SK-N-SH (cell line): ENCODE measurements around the gene EDEM3. TPM values are rescaled to one million over a fixed set of nuclear protein-coding genes. Genes with fewer than 3 reads are reported as not detected.

Source experiments
- CTCF ChIA-PET: fragments of 300-600, 350-600 bp; formaldehyde crosslinking; extraction: SDS; loops from one replicate; lab custom pipeline; 2021; lab: Yijun Ruan, JAX
- POLR2A ChIA-PET: fragments of 350-600 bp; sonication (Branson Sonifier 250); formaldehyde crosslinking; extraction: SDS; loops from one replicate; lab custom pipeline; 2020; ENCODE audit warnings: antibody characterized with exemption, inconsistent platforms; lab: Yijun Ruan, JAX
- DNase-seq: peaks from one replicate; pipeline ENCODE4 v3.0.0; 2012
- H2AFZ ChIP-seq: fragments of 200-600 bp; sonication (generic); 2 replicates; pipeline ENCODE4 v1.8.1; 2016; ENCODE audit warnings: antibody characterized with exemption, mild to moderate bottlenecking, low read depth
- H3F3A ChIP-seq: fragments of 200-600 bp; sonication (generic); replicated peaks from 2 replicates; pipeline ENCODE3; 2016; ENCODE audit warnings: antibody characterized with exemption, mild to moderate bottlenecking; ENCODE audit not compliant: insufficient read depth
- H3K27ac ChIP-seq, 2 experiments: fragments of 200-500 bp in 1 of 2; fragments of 200-600 bp in 1 of 2; sonication (Bioruptor generic) in 1 of 2; sonication (generic), shearing (Covaris generic) in 1 of 2; 2 replicates each; pipeline versions ENCODE4 v1.5.1 to v1.6.1; 2014 to 2016; ENCODE audit warnings: low read depth in 2 of 2, inconsistent platforms in 1 of 2, low read length in 1 of 2, mild to moderate bottlenecking in 1 of 2, mixed read lengths in 1 of 2
- H3K27me3 ChIP-seq: fragments of 200-600 bp; sonication (generic), shearing (Covaris generic); 2 replicates; pipeline ENCODE4 v1.6.1; 2016; ENCODE audit warnings: mixed run types; ENCODE audit not compliant: insufficient read depth
- H3K36me3 ChIP-seq, 2 experiments: fragments of 200-500 bp in 1 of 2; fragments of 200-600 bp in 1 of 2; sonication (Bioruptor generic) in 1 of 2; sonication (generic) in 1 of 2; replicated peaks in 1 of 2; 2 replicates each; pipeline versions ENCODE3 to v1.5.1; 2014 to 2016; ENCODE audit warnings: low read length in 1 of 2, mild to moderate bottlenecking in 1 of 2; ENCODE audit not compliant: insufficient read depth in 2 of 2, control insufficient read depth in 1 of 2
- H3K4me1 ChIP-seq, 2 experiments: fragments of 200-500 bp in 1 of 2; fragments of 200-600 bp in 1 of 2; sonication (Bioruptor generic) in 1 of 2; sonication (generic), shearing (Covaris generic) in 1 of 2; 2 replicates each; pipeline versions ENCODE4 v1.5.1 to v1.6.1; 2014 to 2016; ENCODE audit warnings: low read depth in 1 of 2, low read length in 1 of 2, mixed run types in 1 of 2; ENCODE audit not compliant: insufficient read depth in 2 of 2, control insufficient read depth in 1 of 2
- H3K4me2 ChIP-seq: fragments of 200-600 bp; sonication (generic), shearing (Covaris generic); 2 replicates; pipeline ENCODE4 v1.6.1; 2017; ENCODE audit warnings: mixed run types
- H3K4me3 ChIP-seq, 2 experiments: fragments of 200-500 bp in 1 of 2; fragments of 200-600 bp in 1 of 2; sonication (Bioruptor generic) in 1 of 2; sonication (generic), shearing (Covaris generic) in 1 of 2; 2 replicates each; pipeline versions ENCODE4 v1.5.1 to v1.8.1; 2014 to 2016; ENCODE audit warnings: low read depth in 2 of 2, inconsistent platforms in 1 of 2, low read length in 1 of 2, mild to moderate bottlenecking in 1 of 2, mixed read lengths in 1 of 2, moderate library complexity in 1 of 2
- H3K79me2 ChIP-seq: fragments of 200-600 bp; sonication (generic); 2 replicates; pipeline ENCODE4 v1.8.1; 2017; ENCODE audit warnings: mild to moderate bottlenecking; ENCODE audit not compliant: insufficient read depth
- H3K9ac ChIP-seq: fragments of 200-600 bp; sonication (generic); 2 replicates; pipeline ENCODE4 v1.6.1; 2017; ENCODE audit warnings: mixed run types
- H3K9me2 ChIP-seq: fragments of 200-600 bp; sonication (generic); 2 replicates; pipeline ENCODE4 v1.6.1; 2017; ENCODE audit warnings: mixed run types
- H3K9me3 ChIP-seq: fragments of 200-600 bp; sonication (generic); 2 replicates; pipeline ENCODE4 v1.6.1; 2017; ENCODE audit warnings: mixed run types, mild to moderate bottlenecking, moderate library complexity
- H4K20me1 ChIP-seq: fragments of 200-600 bp; sonication (generic); 2 replicates; pipeline ENCODE4 v1.6.1; 2017; ENCODE audit warnings: mild to moderate bottlenecking, mixed run types; ENCODE audit not compliant: insufficient read depth
- CHD2 ChIP-seq: fragments of 150-350 bp; IDR thresholded peaks from 2 replicates; pipeline ENCODE4 v1.6.1; 2018; ENCODE audit warnings: low read length; ENCODE audit not compliant: partially characterized antibody
- ELF1 ChIP-seq: IDR thresholded peaks from 2 replicates; pipeline ENCODE4 v1.4.0; 2012
- EZH2phosphoT487 ChIP-seq: fragments of 200-600 bp; sonication (generic); IDR thresholded peaks from 2 replicates; pipeline ENCODE4 v1.6.1; 2017; ENCODE audit warnings: low read depth, mixed run types, mild to moderate bottlenecking, antibody characterized with exemption, moderate library complexity, borderline replicate concordance
- FOSL2 ChIP-seq: IDR thresholded peaks from 2 replicates; pipeline ENCODE4 v1.4.0; 2012; ENCODE audit warnings: low read depth, mild to moderate bottlenecking, moderate library complexity, borderline replicate concordance
- GABPA ChIP-seq: IDR thresholded peaks from 2 replicates; pipeline ENCODE4 v1.4.0; 2012; ENCODE audit warnings: low read depth, mild to moderate bottlenecking
- GATA2 ChIP-seq: sonication (generic); formaldehyde crosslinking; IDR thresholded peaks from 2 replicates; pipeline ENCODE4 v1.5.0; 2020; ENCODE audit warnings: mild to moderate bottlenecking, missing genetic modification reagents
- MXI1 ChIP-seq: IDR thresholded peaks from 2 replicates; pipeline ENCODE4 v1.6.1; 2012; ENCODE audit warnings: mild to moderate bottlenecking, low read depth, low read length, improper control_type of control experiment
- POLR2AphosphoS5 ChIP-seq: IDR thresholded peaks from 2 replicates; pipeline ENCODE4 v1.6.1; 2012; ENCODE audit warnings: low read depth, low read length
- RAD21 ChIP-seq: IDR thresholded peaks from 2 replicates; pipeline ENCODE4 v1.6.1; 2012; ENCODE audit warnings: mild to moderate bottlenecking, low read length
- RCOR1 ChIP-seq: fragments of 150-350 bp; IDR thresholded peaks from 2 replicates; pipeline ENCODE4 v1.6.1; 2017; ENCODE audit warnings: antibody characterized with exemption, low read length
- RXRA ChIP-seq: IDR thresholded peaks from 2 replicates; pipeline ENCODE4 v1.4.0; 2012; ENCODE audit warnings: low read depth, mild to moderate bottlenecking, borderline replicate concordance
- SIN3A ChIP-seq: IDR thresholded peaks from 2 replicates; pipeline ENCODE4 v1.6.1; 2012; ENCODE audit warnings: low read depth, mild to moderate bottlenecking, low read length, moderate library complexity, borderline replicate concordance
- TAF1 ChIP-seq: IDR thresholded peaks from 2 replicates; pipeline ENCODE4 v1.6.1; 2012; ENCODE audit warnings: low read depth, mild to moderate bottlenecking, low read length, moderate library complexity, borderline replicate concordance
- TEAD4 ChIP-seq: IDR thresholded peaks from 2 replicates; pipeline ENCODE4 v1.4.0; 2012; ENCODE audit warnings: mild to moderate bottlenecking, borderline replicate concordance; ENCODE audit not compliant: insufficient read depth
- WGBS: methylation state at CpG from one replicate; pipeline ENCODE4 v1.1.6; 2017; ENCODE audit warnings: low lambda C conversion rate; 5-methylcytosine and 5-hydroxymethylcytosine counted together
- polyA plus RNA-seq, 3 experiments: library from polyadenylated mRNA; depleted of rRNA; stranded (reverse); fragments of >200 nt; gene quantifications; 2 replicates each; pipeline ENCODE4 v1.2.3, GENCODE V29; 2012
- TF ChIP-seq, protein P1 (sequence below): IDR thresholded peaks from 2 replicates; pipeline ENCODE4 v1.4.0; 2012; ENCODE audit warnings: low read depth, borderline replicate concordance
- TF ChIP-seq, protein P2 (sequence below): IDR thresholded peaks from 2 replicates; pipeline ENCODE4 v1.4.0; 2012; ENCODE audit warnings: low read depth, borderline replicate concordance
- TF ChIP-seq, protein P3 (sequence below): fragments of 150-350 bp; IDR thresholded peaks from 2 replicates; pipeline ENCODE4 v1.6.1; 2017; ENCODE audit warnings: antibody characterized with exemption, low read length, low read depth, borderline replicate concordance
- TF ChIP-seq, protein P4 (sequence below): IDR thresholded peaks from 2 replicates; pipeline ENCODE4 v1.4.0; 2012; ENCODE audit warnings: low read depth
- TF ChIP-seq, protein P5 (sequence below): IDR thresholded peaks from 2 replicates; pipeline ENCODE4; 2012

Gene EDEM3
- polyA plus RNA-seq, 1 of the 3 experiments (the other 2 are of a cell fraction) = 28.6 TPM

DNA sequence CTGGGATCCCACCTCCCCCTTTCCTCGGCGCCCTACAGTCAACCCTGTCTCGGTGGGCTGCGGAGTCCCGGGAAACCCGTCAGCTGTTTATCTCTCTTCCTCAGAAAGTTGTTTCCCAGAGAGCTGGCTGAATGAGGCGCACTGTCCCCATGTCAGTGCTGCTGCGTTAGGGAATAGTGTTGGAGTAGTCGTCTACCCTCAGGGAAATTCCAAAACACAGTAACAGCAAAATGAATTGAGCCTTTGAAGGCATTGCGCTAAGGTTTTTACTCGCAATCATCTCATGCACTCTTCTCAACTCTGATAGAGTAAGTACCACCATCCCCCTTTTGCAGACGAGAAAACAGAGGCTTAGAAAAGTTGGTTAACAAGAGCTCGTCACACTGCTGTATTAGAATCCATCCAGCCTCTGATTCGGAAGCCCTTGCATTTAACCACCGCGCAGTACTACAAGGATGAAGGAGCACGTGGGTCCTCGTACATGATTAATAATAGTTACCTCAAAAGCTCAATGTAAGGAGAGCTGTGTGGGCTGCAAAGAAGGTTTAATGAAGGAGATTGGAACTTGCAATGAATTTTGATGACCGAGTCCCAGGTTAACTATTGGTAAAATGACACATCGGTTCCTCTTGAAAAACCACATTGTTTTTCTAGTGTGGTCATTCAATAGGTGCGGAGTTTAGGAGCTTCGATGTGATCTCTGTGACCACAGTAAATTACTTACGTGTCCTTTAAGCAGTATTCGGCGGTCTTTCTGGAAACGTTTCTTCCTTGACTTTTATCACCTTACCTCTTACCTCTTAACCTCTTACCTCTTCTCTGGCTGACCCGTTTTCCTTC is 788 bp upstream of the EDEM3 start:
- no peaks in the 10 kb centered on the region for H3K9me3 ChIP-seq
- POLR2A ChIA-PET = no interaction called here
- peak overlapping the region; percentile 62 to 98 for H3K4me3 ChIP-seq
- peak overlapping the region; percentile 83 for H3K4me2 ChIP-seq
- H3K27me3 ChIP-seq = no peaks in the 10 kb centered on the region
- TF ChIP-seq MXI1 = peak; percentile 63; the same call in 1 of the 2 replicates
- TF ChIP-seq, protein P1, sequence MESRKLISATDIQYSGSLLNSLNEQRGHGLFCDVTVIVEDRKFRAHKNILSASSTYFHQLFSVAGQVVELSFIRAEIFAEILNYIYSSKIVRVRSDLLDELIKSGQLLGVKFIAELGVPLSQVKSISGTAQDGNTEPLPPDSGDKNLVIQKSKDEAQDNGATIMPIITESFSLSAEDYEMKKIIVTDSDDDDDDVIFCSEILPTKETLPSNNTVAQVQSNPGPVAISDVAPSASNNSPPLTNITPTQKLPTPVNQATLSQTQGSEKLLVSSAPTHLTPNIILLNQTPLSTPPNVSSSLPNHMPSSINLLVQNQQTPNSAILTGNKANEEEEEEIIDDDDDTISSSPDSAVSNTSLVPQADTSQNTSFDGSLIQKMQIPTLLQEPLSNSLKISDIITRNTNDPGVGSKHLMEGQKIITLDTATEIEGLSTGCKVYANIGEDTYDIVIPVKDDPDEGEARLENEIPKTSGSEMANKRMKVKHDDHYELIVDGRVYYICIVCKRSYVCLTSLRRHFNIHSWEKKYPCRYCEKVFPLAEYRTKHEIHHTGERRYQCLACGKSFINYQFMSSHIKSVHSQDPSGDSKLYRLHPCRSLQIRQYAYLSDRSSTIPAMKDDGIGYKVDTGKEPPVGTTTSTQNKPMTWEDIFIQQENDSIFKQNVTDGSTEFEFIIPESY = no peak
- no peak for TF ChIP-seq GATA2 (CRISPR knock-in tag)
- no peak for TF ChIP-seq FOSL2
- no peak for TF ChIP-seq TEAD4
- TF ChIP-seq POLR2AphosphoS5 = no peak
- no peak for TF ChIP-seq RCOR1
- no peak for TF ChIP-seq RAD21
- TF ChIP-seq RXRA = no peak
- no peak for TF ChIP-seq CHD2
- 0 out of 2 replicates have a peak, but pooled peaks have one; percentile 14 for TF ChIP-seq SIN3A
- TF ChIP-seq, protein P2, sequence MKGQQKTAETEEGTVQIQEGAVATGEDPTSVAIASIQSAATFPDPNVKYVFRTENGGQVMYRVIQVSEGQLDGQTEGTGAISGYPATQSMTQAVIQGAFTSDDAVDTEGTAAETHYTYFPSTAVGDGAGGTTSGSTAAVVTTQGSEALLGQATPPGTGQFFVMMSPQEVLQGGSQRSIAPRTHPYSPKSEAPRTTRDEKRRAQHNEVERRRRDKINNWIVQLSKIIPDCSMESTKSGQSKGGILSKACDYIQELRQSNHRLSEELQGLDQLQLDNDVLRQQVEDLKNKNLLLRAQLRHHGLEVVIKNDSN = no peak; the same call in 1 of the 2 replicates
- no peak for TF ChIP-seq EZH2phosphoT487
- TF ChIP-seq, protein P3, sequence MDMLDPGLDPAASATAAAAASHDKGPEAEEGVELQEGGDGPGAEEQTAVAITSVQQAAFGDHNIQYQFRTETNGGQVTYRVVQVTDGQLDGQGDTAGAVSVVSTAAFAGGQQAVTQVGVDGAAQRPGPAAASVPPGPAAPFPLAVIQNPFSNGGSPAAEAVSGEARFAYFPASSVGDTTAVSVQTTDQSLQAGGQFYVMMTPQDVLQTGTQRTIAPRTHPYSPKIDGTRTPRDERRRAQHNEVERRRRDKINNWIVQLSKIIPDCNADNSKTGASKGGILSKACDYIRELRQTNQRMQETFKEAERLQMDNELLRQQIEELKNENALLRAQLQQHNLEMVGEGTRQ = no peak
- TF ChIP-seq, protein P4, sequence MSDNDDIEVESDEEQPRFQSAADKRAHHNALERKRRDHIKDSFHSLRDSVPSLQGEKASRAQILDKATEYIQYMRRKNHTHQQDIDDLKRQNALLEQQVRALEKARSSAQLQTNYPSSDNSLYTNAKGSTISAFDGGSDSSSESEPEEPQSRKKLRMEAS = peak; percentile 91
- TF ChIP-seq GABPA = no peak
- TF ChIP-seq ELF1 = no peak
- TF ChIP-seq, protein P5, sequence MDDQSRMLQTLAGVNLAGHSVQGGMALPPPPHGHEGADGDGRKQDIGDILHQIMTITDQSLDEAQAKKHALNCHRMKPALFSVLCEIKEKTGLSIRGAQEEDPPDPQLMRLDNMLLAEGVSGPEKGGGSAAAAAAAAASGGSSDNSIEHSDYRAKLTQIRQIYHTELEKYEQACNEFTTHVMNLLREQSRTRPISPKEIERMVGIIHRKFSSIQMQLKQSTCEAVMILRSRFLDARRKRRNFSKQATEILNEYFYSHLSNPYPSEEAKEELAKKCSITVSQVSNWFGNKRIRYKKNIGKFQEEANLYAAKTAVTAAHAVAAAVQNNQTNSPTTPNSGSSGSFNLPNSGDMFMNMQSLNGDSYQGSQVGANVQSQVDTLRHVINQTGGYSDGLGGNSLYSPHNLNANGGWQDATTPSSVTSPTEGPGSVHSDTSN = no peak
- no peak for TF ChIP-seq TAF1
- peaks cover 32% of the 10 kb centered on the region for H3K79me2 ChIP-seq
- peaks cover 4% of the 10 kb centered on the region for H3F3A ChIP-seq
- CTCF ChIA-PET = interaction anchor here (0.9 to 1.4 kb wide), 3 partner anchors 9 to 415 kb away, joined by 3 to 5 read pairs (median 3); no protein-coding TSS in a partner anchor
- 4% methylated on average over 22 of the region's 27 CpGs for WGBS
- H3K9me2 ChIP-seq = no peaks in the 10 kb centered on the region
- DNase-seq = peak; percentile 16
- H3K36me3 ChIP-seq = no peaks in the 10 kb centered on the region
- 0 out of 2 replicates have a peak, but pooled peaks cover 5% of the 10 kb centered on the region for H4K20me1 ChIP-seq
- peak overlapping the region; percentile 89 for H2AFZ ChIP-seq
- H3K9ac ChIP-seq = peak overlapping the region; percentile 38
- peak overlapping the region; percentile 58 to 85; a peak in 3 of 4 replicates for H3K27ac ChIP-seq
- peaks cover 0 to 11% of the 10 kb centered on the region in 2 experiments; a peak in 2 of 4 replicates for H3K4me1 ChIP-seq
